Thoracic aorta (tissue), 2 donors: ENCODE data around the gene SH3GL3. TPM values are rescaled to one million over a fixed set of nuclear protein-coding genes. Genes with fewer than 3 reads are reported as not detected.

ENCODE experiments used
- ATAC-seq: fragments of 150-250 bp; one replicate; pipeline ENCODE4 v1.8.0; 2017; ENCODE audit warnings: low read depth; ENCODE audit not compliant: insufficient number of reproducible peaks, low FRiP score
- DNase-seq: peaks from one replicate; pipeline ENCODE4 v3.0.0-alpha.2; 2020; ENCODE audit warnings: low spot score
- H3K27ac ChIP-seq, 2 donors: fragments of 200-600 bp; sonication (generic); 1 replicate in 1 of 2; 2 replicates in 1 of 2; pipeline ENCODE4 v1.5.1; 2016; ENCODE audit warnings: mild to moderate bottlenecking in 2 of 2, moderate library complexity in 2 of 2
- H3K27me3 ChIP-seq: fragments of 200-600 bp; sonication (generic); replicated peaks from 2 replicates; pipeline ENCODE4 v1.6.0; 2016; ENCODE audit warnings: mild to moderate bottlenecking; ENCODE audit not compliant: insufficient read depth
- H3K36me3 ChIP-seq: fragments of 200-600 bp; sonication (generic); one replicate; pipeline ENCODE4 v1.5.1; 2016
- H3K4me1 ChIP-seq, 2 donors: fragments of 200-600 bp; sonication (generic); 1 replicate in 1 of 2; 2 replicates in 1 of 2; pipeline versions ENCODE4 v1.5.1 to v1.6.0; 2016; ENCODE audit warnings: low read depth in 2 of 2, mild to moderate bottlenecking in 1 of 2; ENCODE audit not compliant: control insufficient read depth in 1 of 2
- H3K4me3 ChIP-seq: fragments of 200-600 bp; sonication (generic); 2 replicates; pipeline ENCODE4 v1.5.1; 2016; ENCODE audit warnings: mild to moderate bottlenecking
- H3K9me3 ChIP-seq: fragments of 200-600 bp; sonication (generic); 2 replicates; pipeline ENCODE4 v1.5.1; 2016
- CTCF ChIP-seq: fragments of 200-600 bp; sonication (generic); IDR thresholded peaks from one replicate; pipeline ENCODE4 v1.5.1; 2019; ENCODE audit warnings: antibody characterized with exemption
- total RNA-seq, 2 donors: library from RNA; depleted of rRNA; stranded (reverse); fragments of >200 nt; gene quantifications; one replicate each; pipeline versions ENCODE4 v1.1.0 to v1.2.3, GENCODE V29; 2016

Gene SH3GL3
- total RNA-seq, 2 donors from 2014 or later, result 4.9 TPM; not detected in 1

- H3K27ac ChIP-seq, result no peak overlapping the region
- H3K4me3 ChIP-seq, result no peak overlapping the region
- H3K4me1 ChIP-seq, result no peaks in the 10 kb centered on the region
- DNase-seq (no peak), ATAC-seq (no peak)
- no peak for TF ChIP-seq CTCF
- H3K9me3 ChIP-seq, result no peaks in the 10 kb centered on the region
- H3K27me3 ChIP-seq, result no peaks in the 10 kb centered on the region
- H3K36me3 ChIP-seq, result no peaks in the 10 kb centered on the region
Observed at GRCh38 chr15:83435202-83435601, 11.9 kb upstream of the SH3GL3 start.

GRCh38 chr15:83435782-83436181 lies 11.4 kb upstream of the SH3GL3 start:
- no peaks in the 10 kb centered on the region for H3K36me3 ChIP-seq
- no peak for TF ChIP-seq CTCF
- no peaks in the 10 kb centered on the region for H3K9me3 ChIP-seq
- no peak overlapping the region for H3K27ac ChIP-seq
- H3K4me3 ChIP-seq, result no peak overlapping the region
- DNase-seq, result no peak
- H3K27me3 ChIP-seq, result no peaks in the 10 kb centered on the region
- no peak for ATAC-seq
- no peaks in the 10 kb centered on the region for H3K4me1 ChIP-seq

GRCh38 chr15:83436513-83437158 lies 10.5 kb upstream of the SH3GL3 start:
- ATAC-seq (no peak), DNase-seq (no peak)
- TF ChIP-seq CTCF, result no peak
- Histone ChIP-seq H3K27me3 (no peaks in the 10 kb centered on the region), H3K36me3 (no peaks in the 10 kb centered on the region), H3K4me1 (no peaks in the 10 kb centered on the region), H3K4me3 (no peak overlapping the region), H3K9me3 (no peaks in the 10 kb centered on the region), H3K27ac (no peak overlapping the region)

- no peaks in the 10 kb centered on the region for H3K9me3 ChIP-seq
- no peak overlapping the region for H3K27ac ChIP-seq
- no peak for TF ChIP-seq CTCF
- no peaks in the 10 kb centered on the region for H3K27me3 ChIP-seq
- DNase-seq (no peak), ATAC-seq (no peak)
- no peak overlapping the region for H3K4me3 ChIP-seq
- H3K36me3 ChIP-seq, result no peaks in the 10 kb centered on the region
- peaks cover 0 to 24% of the 10 kb centered on the region in 2 donors for H3K4me1 ChIP-seq
Observed at GRCh38 chr15:83443076-83443847, 3.9 kb upstream of the SH3GL3 start.

- TF ChIP-seq CTCF, result no peak
- H3K27me3 ChIP-seq, result no peaks in the 10 kb centered on the region
- H3K4me3 ChIP-seq, result no peak overlapping the region
- ATAC-seq, result no peak
- no peak overlapping the region for H3K27ac ChIP-seq
- DNase-seq, result no peak
- no peaks in the 10 kb centered on the region for H3K9me3 ChIP-seq
- H3K4me1 ChIP-seq, result peaks cover 0 to 30% of the 10 kb centered on the region in 2 donors
- H3K36me3 ChIP-seq, result no peaks in the 10 kb centered on the region
Observed at GRCh38 chr15:83444936-83445335, 2.2 kb upstream of the SH3GL3 start.
